Ammon's horn (tissue), 1 donor: Measurements from ENCODE around the gene PTGFR.
A peak's percentile ranks its signal among the peaks of the same experiment; 100 is the strongest.

Experiments
- DNase-seq: peaks from one replicate; pipeline ENCODE4 v3.0.0-alpha.2; 2016; ENCODE audit warnings: low spot score

Gene PTGFR, protein sequence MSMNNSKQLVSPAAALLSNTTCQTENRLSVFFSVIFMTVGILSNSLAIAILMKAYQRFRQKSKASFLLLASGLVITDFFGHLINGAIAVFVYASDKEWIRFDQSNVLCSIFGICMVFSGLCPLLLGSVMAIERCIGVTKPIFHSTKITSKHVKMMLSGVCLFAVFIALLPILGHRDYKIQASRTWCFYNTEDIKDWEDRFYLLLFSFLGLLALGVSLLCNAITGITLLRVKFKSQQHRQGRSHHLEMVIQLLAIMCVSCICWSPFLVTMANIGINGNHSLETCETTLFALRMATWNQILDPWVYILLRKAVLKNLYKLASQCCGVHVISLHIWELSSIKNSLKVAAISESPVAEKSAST

DNA sequence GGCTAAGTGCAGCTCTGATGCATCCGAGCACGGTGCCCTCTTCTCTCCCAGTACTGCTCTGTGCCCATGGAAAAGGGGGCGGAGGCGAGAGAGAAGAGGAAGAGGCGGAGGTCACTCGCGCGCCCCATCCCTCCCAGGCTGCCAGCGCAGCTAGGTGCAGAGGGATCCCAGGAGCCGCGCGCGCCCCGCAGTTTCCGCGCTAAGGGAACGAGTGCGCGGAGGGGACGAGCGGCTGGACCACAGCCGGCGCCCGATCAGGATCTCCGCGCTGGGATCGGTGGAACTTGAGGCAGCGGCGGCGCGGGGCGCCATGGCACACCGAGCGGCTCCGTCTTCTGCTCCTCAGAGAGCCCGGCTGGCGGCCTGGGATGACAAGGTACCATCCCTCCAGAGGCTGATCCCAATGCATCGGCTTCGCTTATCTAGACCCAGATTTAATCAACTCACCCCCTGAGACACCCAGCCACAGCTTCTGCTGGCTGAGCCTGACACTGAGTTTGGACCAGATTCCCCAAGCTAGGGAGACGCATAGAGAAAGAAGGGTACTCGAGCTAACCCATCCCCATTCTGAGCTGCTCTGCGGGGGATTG is at the start of gene PTGFR:
PTGFR (plus strand) TSS at position 114 of the 590 bp plus-strand sequence. CDS start 1,770 bp downstream, outside the sequence.
- DNase-seq, result peak; percentile 30

DNA sequence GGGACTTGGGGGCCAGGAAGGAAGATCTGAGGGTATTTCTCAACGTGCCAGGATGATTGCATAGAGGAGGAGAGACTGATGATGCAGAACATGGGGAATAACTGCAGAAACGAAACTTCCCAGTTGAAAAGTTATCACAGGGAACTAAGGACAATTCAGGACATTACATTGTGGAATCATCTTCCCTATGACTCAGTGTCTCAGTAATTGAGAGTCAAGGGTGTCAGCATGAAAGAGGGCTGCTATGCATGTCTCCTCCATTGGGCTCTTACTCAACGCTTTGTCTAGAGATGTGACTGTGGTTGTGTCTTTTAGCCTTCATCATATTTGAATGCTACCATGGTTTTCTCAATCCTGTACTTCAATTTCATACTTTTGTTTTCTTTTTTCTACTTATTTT is 48.9 kb upstream of the PTGFR start:
- no peak for DNase-seq

DNA sequence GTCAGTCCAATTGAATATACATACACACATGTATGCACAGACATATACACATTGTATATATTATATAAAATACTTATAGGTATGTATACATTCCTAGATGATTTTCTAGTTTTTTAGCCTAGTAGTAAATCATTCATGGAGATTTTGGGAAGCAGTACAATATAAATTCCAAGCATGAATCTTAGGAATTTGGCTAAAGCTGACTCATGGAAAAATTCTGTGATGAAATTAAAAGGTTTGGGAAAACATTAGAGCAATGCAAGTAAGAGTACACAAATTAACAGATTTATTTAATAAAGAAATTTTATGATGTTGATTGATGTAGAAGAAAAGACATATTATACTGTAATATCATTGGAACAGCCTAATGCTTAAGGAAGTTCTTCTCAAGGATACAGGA is 43.7 kb upstream of the PTGFR start:
- DNase-seq, result no peak

DNA sequence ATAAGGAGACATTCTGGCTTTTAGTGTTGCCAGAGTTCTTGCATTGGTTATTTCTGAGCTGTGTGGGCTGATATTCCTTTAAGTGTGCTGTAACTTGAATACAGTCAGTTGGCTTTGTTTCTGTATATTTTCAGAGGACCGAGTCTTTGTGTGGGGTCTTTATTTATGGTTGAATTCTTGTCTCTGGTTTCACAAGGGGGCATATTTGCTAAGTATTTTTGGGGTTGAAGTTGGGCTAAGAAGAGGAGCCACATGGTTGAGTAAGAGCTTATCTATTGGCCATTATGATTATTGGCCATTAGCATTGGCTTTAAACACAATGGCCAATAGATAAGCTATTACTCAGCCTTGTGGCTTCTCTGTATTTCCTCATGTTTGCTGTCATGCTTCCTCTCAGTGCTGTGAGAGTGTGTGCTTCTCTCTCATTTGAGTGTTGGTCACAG is 26.3 kb upstream of the PTGFR start:
- DNase-seq, result no peak

DNA sequence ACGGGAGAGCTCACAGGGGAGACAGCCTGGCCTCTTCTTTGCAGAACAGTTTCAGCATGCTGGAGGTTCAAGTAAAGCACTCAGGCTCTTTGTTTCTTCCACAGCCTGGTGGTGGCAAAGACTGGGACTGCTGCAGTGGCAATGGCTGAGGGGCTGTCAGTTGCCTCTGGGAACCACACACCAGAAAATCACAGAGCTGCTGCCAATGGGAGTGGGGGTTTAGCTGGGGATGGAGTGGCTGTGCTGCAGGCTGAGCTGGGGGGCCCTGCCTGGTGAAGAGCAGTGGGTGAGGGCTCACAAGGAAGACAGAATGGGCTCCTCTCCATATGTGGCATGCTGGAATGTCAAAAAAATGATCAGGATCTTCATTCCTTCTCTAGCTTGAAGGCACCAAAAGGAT is 25.6 kb upstream of the PTGFR start:
- no peak for DNase-seq

DNA sequence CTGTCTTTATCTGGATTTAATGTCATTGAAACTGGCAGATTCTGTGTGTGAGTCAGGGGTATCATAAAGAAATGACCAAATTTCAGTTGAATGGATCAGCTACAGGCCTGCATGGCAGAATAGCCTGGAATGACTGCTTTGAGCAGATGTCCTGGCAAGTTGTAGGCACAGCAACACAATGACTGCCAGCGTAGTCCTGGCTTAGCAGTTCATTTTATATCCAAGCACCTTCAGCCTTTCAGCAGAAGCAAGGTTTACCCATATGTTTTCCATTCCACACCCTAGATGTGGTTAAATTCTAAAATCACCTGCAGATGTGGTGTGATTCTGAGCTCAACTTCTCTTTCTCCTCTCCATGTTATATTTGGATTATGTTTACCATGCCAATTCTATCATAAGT is 22.3 kb upstream of the PTGFR start:
- DNase-seq, result peak; percentile 53

DNA sequence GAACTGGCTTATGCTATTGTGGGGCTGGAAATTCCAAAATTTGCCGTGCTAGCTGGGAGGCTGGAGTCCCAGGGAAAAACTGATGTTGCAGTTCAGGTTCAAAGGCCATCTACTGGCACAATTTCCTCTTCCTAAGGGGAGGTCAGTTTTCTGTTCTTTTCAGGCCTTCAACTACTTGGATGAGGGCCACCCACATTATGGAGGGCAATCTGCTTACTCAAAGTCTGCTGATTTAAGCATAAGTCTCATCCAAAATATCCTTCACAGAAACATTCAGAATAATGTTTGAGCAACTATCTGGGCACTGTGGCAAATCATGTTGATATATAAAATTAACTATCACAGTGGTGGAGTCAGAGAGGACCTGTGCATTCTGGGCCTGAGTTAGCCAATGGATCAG is 21.2 kb upstream of the PTGFR start:
- DNase-seq, result no peak

DNA sequence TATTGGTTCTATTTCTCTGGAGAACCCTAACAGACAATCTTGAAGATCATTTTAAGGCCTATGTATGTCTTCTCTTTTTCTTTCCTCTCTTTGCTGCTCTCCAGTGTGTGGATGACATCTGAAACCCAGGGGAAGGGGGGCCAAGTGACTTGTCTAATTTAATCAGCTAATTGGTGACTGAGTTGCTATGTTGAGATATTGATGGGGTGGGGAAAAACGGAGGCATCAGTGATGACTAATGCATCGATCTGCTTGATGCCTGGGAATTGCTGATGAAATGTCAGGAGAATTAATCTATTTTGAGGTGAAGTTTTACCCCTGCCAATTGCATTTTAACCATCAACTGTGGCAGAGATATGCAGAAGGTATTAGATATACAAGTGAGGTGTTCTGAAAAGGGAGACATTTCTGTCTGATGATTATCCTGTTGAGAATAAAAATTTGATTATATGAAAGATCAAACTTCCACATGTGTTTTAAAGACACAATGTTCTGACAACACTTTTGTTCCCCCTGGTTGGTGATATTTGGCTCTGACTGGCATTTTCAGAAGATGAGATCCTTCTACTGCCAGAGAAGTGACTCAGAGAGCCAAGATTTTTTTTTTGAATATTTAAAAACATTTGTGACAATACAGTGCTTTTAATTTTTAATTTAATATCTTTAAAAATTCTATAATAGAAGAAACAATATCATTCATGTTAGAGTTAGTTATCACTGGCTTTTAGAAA is 18.7 kb upstream of the PTGFR start:
- DNase-seq, result peak; percentile 56

DNA sequence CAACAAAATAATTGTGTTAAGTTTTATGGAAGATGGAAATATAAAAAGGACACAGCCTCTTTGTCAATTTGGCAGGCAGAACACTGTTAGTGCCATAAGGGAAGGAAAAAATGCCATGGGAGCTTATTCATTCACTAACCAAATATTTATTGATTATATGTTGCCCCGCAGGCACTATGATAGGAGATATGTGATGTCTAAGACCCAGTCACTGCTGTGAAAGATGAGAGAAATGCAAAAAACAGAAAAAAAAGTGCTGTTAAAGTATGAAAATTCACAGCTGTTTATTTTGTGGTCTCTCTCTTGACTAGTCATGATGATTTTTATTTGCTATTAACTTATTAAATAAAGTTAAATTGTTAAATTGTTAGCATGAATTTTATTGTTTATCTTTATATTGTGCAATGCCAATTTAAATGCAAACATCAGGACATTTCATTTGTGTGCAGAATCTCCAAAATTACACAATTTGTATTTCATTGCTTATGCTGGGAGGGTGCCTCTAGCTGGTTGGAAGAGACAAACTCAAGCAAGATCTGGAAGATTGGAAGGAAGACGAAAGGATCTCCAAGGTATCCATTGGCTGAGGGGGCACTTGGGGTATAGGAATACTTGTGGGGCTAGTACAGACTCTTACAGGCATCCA is 17.8 kb upstream of the PTGFR start:
- no peak for DNase-seq

DNA sequence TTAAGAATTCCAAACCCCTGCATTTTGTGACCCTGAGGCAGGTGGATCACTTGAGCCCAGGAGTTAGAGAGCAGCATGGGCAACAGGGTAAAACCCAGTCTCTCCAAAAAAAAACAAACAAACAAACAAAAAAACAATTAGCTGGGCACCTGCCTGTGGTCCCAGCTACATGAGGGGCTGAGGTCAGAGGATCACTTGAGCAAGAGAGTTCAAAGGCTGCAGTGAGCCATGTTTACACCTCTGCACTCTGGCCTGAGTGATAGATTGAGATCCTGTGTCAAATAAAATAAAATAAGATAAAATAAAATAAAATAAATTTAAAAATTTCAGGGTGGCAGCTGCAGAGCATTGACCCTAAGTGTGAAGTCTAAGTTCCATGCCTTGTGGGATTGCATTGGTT is 16.7 kb upstream of the PTGFR start:
- no peak for DNase-seq

DNA sequence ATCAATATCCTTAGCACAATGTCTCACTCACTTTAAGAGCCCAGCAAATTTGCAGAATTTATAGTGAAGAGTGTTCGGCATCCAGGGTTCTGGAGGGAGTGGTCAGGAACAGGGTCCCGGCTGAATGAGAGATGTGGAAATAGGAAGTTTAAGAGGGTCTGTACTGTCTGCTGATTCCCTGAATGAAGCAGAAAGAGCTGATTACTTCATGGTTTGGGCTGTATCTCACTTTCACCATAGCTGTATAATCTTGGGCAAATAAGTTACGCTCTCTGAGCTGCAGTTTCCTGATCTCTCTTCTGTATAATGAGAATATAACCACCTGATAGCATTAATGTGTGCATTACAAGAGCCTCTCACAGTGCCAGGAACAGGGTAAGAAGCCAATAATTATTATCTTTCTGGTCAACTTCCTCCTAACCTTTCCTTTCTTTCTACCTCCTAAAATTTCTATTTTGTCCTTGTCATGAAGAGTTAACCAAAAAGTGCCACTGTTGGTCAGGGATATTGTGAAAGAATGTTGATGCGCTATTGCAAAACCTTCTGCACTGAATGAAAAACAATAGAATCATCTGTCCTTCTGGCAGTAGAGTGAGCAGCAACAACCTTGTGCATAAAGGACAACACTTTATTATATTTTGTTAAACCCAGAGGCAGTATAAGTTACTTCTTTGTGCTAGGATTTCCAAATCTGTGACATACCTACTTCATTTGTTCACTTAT is 14.7 kb upstream of the PTGFR start:
- DNase-seq, result no peak

DNA sequence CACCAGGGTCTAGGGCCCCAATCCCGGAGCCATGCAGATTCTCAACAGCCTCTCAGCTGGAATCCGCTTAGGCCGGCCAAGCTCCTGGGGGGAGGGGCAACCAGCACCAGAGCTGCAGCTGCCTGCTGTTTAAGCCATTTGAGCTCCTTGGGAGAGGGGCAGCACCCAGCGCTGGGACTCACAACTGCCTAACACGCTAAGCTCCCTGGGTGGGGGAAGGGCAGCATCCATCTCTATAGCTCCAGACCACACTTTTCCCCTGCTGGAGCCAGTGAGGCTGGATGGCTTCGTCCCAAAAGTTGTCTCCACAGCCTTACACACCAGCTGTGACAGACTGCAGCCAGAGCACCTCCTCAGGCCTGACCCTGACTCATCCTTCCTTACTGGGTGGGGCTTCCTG is 6.9 kb upstream of the PTGFR start:
- no peak for DNase-seq

DNA sequence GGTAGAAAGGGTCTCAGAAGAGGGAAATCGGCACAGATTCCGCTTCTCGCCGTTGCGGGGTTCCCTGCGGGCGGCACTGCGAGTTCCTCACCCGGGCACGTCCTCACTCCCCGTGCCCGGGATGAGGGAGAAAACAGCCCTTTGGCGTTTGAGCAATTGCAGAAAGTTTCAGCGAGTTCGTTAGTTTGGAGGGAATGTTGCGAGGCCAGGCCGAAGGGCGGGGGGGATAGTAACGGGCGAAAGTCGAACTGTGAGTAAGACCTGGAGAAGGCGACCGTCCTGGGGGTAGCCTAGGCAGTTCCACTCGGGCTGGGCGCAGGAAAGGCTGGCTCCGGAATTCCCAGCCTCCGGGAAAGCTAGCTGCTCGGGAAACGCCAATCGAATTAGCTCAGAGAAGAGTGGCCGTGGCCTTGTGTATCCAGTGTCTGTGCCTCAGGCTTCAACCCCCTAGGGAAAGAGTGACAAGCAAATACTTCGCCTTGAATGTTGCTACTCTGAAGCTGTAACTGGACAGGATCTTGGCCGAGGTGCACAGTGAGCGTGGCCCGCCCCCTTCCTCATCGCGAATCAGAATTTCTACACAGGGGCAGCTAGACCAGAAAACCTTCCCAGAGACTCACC is 787 bp downstream of the PTGFR start:
- DNase-seq, result peak; percentile 36

DNA sequence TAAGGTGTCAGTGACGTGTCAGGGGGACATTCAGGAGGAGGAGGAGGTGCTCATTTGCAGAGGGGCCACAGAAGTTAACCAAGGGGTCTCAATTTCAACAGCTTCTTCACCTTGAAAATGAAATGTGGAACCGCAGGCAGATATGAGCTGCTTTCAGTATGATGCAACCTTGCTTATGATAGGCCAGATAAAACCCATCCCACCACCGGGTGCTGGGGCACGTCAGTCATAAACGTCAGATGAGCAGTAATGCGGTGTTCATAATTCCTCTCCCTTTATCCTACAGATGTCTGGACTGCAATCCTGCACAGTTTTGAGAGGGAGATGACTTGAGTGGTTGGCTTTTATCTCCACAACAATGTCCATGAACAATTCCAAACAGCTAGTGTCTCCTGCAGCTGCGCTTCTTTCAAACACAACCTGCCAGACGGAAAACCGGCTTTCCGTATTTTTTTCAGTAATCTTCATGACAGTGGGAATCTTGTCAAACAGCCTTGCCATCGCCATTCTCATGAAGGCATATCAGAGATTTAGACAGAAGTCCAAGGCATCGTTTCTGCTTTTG is 1.7 kb downstream of the PTGFR start:
- DNase-seq, result peak; percentile 76

DNA sequence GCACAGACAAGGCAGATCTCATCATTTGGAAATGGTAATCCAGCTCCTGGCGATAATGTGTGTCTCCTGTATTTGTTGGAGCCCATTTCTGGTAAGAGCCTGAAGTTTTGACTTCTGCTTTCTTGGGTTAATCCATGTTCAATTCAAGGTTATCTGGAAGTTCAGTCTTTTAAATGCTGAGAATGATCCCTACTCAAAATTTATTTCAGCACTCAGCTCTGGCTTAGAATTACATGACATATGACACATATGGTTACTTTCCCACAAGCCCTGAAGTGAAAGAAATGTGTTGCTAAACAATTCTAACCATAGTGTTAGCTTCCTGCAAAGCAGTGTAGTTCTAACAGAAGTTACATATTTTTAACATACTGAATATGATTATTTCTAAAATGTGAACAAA is 2.7 kb downstream of the PTGFR start:
- no peak for DNase-seq

DNA sequence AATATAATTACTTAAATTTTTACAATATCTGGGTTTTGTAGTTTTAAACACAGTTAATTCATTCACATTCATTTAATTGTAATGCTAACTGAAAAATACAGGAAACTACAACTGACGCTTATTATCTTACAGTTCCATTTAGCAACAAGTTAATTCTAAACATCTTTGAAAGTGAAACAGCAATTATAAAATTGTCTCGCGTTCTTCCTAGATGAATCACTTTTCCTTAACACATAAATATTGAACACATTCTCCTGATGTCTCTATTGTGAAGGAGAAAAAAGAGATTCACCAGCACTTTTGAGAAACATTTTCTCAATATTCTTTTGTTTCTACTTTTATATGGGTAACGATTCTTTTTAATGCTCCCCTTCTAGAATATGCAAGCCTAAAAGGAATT is 6.4 kb downstream of the PTGFR start:
- DNase-seq, result no peak

DNA sequence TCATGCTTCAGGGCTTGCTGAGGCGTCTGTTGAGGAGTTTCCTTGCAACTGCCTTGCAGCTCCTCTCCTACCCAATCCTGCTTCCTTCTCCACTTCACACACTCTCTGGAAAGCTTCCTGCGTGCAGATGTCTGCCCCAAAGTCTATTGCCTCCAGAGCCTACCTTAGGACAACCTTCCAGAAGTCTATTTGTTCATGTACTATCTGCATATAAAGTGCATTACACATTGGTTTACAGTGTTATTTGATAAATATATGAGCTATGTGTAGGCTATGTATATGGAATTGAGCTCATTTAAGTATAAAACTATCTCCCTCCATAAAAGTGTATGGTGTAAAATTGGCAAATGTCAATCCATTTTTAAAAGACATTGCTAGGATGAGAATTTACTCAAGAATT is 9.8 kb downstream of the PTGFR start:
- DNase-seq, result no peak

DNA sequence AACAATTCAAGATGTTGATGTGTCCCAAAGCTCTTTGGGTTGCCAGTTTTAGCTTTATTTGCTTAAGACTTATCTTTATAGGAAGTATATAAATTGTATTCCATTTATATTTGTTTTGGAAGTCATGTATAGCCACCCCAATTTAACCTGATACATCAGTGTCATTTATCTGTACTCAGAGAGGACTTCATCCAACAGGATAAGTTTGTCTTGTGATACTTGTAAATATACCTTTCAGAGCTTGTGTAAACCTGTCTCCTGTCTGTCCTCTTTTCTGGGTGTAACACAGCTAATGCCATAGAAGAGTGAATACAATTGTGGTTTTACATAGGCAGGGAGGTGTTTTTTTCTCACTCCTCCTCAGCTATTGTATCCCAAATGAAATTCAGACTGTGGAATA is 10.4 kb downstream of the PTGFR start:
- no peak for DNase-seq

DNA sequence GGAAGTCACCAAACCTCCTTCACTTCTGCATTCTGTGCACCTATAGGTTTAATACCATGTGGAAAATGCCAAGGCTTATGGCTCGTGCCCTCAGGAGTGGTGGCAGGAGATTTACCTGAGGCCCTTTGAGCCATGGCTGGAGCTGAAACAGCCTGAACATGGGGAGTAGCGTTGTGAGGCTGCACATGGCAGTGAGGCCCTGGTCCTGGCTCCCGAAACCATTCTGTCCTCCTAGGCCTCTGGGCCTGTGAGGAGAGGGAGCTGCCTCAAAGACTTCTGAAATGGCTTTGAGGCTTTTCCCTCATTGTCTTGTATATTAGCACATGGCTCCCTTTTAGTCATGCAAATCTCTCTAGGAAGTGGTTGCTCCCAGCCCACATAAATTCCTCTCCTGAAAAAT is 20.6 kb downstream of the PTGFR start:
- DNase-seq, result no peak

DNA sequence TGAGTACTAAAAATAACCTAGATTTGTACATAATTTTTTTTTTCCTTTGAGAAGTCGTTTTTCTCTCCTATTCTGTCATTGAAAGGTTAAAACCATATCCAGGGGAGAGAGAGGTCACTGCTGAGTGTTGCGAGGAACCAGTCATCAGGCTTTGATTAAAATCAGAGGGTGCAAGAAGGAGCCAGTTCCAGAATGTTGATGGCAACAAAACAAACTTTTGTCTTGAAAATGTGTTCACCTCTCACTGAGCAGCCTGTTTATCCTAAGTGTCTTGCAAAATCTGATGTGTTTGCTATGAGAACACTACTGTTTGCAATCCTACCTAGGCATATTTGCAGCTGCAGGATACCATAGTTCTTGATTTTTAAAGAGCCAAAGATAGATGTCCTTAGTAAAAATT is 25.9 kb downstream of the PTGFR start:
- DNase-seq, result no peak

DNA sequence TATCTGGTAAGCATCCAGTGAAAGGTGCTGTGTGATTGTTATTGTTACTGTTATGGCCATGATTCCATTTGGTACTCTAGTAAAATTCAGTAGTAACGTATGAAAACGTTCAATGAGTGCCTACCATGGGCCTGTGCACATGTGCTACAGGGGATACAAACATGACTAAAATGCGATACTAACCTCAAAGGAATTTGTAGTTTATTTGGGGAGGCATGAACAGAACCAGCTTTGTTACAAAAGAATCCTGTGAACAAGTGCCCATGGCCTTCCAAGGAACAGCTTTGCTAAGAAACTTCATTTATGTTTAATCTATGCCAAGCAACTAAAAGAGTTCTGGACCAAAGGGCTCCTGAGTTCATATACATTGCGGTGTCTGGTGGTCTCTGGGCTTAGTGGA is 28.7 kb downstream of the PTGFR start:
- DNase-seq, result no peak
